Mesothelial cell of epicardium (in vitro differentiated cells): ENCODE measurements around the gene USP3. TPM values are rescaled to one million over a fixed set of nuclear protein-coding genes. Genes with fewer than 3 reads are reported as not detected.

Source experiments
- DNase-seq, 2 experiments: peaks; one replicate each; pipeline ENCODE4 v3.0.0; 2021; ENCODE audit warnings: low spot score in 2 of 2; ENCODE audit not compliant: unreplicated experiment in 2 of 2
- H3K27ac Mint-ChIP-seq: 2 replicates; pipeline ENCODE4 v1.8.0; 2021; ENCODE audit warnings: mixed read lengths
- H3K27me3 Mint-ChIP-seq: 2 replicates; pipeline ENCODE4 v1.8.0; 2021; ENCODE audit warnings: low read depth, mixed read lengths
- H3K36me3 Mint-ChIP-seq: 2 replicates; pipeline ENCODE4 v1.8.0; 2021; ENCODE audit warnings: mixed read lengths
- H3K4me1 Mint-ChIP-seq: 2 replicates; pipeline ENCODE4 v1.8.0; 2021; ENCODE audit warnings: mixed read lengths
- H3K4me3 Mint-ChIP-seq: 2 replicates; pipeline ENCODE4 v1.8.0; 2021; ENCODE audit warnings: mild to moderate bottlenecking, moderate library complexity, mixed read lengths
- H3K9me3 Mint-ChIP-seq: 2 replicates; pipeline ENCODE4 v1.8.0; 2021; ENCODE audit warnings: mixed read lengths
- CTCF ChIP-seq: fragments of 200-600 bp; sonication (generic); IDR thresholded peaks from one replicate; pipeline ENCODE4 v1.5.0; 2021; ENCODE audit warnings: antibody characterized with exemption; ENCODE audit not compliant: unreplicated experiment
- total RNA-seq: library from RNA; stranded (reverse); gene quantifications from 3 replicates; pipeline ENCODE4 v1.2.1, GENCODE V29; 2021

The USP3 gene
- total RNA-seq, 1 donor from 2014 or later = 72.7 TPM

DNA sequence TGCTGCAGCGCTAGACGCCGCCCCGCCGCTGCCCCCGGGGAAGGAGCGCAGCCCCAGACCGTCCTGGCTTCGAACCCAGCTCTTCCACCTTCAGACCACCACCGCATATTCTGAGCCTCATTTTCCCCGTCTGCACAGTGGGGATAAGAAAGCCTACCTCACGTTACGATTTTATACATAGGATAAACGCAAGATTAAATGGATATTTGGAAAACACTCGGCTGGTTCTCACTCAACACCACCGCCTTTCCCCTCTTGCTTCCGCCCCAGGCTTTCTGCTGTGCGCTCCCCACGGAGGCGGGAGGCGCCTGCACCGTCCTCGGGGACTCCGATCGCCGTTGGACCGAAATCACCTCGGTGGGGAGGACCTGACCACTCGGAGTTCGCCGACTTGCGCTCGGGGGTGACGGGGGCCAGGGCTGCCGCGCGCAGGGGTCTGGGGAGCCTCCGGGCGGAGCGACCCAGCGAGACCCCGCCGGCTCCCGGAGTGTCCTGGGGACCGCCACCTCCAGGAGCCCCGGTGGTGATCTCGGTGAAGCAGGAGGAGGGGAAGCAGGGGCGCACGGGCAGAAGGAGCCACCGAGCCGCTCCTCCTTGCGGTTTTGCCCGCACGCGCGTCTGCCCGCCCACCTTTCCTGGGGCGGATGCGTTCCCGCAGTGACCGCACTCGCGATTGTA lies 96.8 kb downstream of the USP3 start:
- H3K27me3 Mint-ChIP-seq = peaks cover 37% of the 10 kb centered on the region
- no peak for TF ChIP-seq CTCF
- peak in 1 of 2 experiments; percentile 56 for DNase-seq
- no peaks in the 10 kb centered on the region for H3K9me3 Mint-ChIP-seq
- H3K4me3 Mint-ChIP-seq = peak overlapping the region; percentile 87
- H3K4me1 Mint-ChIP-seq = peaks cover 17% of the 10 kb centered on the region
- no peaks in the 10 kb centered on the region for H3K36me3 Mint-ChIP-seq
- H3K27ac Mint-ChIP-seq = peak overlapping the region; percentile 69

- DNase-seq = no peak
- H3K27ac Mint-ChIP-seq = no peak overlapping the region
- H3K4me3 Mint-ChIP-seq = peak overlapping the region; percentile 87
- peaks cover 16% of the 10 kb centered on the region for H3K4me1 Mint-ChIP-seq
- no peak for TF ChIP-seq CTCF
- H3K36me3 Mint-ChIP-seq = no peaks in the 10 kb centered on the region
- H3K9me3 Mint-ChIP-seq = no peaks in the 10 kb centered on the region
- peaks cover 43% of the 10 kb centered on the region for H3K27me3 Mint-ChIP-seq
These were observed 97.4 kb downstream of the USP3 start for GRCh38 chr15:63601704-63602185.

DNA sequence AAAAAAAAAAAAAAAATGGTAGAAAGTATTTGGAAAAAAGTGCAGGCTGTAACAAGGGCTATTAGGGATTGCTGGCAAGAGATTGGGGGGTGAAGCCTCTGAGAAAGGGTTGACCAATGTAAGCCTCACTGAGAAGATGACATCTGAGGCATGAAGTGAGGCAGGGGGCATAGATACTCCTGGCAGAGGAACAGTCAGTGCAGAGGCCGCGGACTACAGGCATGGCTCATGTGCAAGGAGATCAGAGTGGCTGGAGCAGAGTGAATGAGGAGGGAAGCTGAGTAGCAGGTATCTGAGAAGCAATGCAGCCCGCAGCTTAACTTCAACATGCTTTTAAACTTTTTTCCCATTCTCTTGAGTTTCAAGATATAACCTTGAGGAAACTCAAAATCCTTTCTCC lies 98.2 kb downstream of the USP3 start:
- Mint-ChIP-seq H3K4me3 (peak overlapping the region; percentile 30), H3K4me1 (peaks cover 11% of the 10 kb centered on the region), H3K27me3 (peaks cover 48% of the 10 kb centered on the region), H3K27ac (no peak overlapping the region), H3K9me3 (no peaks in the 10 kb centered on the region), H3K36me3 (peaks cover 4% of the 10 kb centered on the region)
- no peak for TF ChIP-seq CTCF
- no peak for DNase-seq

DNA sequence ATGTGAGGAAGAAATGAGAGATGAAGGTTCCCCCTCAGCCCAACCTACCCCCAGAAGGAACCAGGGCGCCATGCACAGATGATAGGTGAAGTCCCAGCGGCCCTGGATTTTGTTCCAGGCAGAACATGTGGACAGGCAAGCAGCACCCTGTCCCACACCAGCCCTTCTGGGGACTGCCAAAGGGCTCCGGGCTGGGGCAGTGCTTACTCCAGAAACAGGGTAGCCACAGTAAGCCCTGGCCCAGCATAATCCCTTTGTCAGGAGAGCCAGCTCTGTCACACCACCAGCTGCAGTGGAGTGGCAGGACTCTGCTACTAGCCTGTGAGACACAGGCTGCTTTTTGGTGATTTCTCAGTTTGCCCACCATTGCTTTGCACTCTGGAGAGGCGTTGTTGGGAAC lies 99.1 kb downstream of the USP3 start:
- H3K4me3 Mint-ChIP-seq = no peak overlapping the region
- H3K36me3 Mint-ChIP-seq = peaks cover 11% of the 10 kb centered on the region
- H3K4me1 Mint-ChIP-seq = peaks cover 11% of the 10 kb centered on the region
- TF ChIP-seq CTCF = no peak
- H3K27ac Mint-ChIP-seq = no peak overlapping the region
- peaks cover 56% of the 10 kb centered on the region for H3K27me3 Mint-ChIP-seq
- DNase-seq = no peak
- no peaks in the 10 kb centered on the region for H3K9me3 Mint-ChIP-seq

DNA sequence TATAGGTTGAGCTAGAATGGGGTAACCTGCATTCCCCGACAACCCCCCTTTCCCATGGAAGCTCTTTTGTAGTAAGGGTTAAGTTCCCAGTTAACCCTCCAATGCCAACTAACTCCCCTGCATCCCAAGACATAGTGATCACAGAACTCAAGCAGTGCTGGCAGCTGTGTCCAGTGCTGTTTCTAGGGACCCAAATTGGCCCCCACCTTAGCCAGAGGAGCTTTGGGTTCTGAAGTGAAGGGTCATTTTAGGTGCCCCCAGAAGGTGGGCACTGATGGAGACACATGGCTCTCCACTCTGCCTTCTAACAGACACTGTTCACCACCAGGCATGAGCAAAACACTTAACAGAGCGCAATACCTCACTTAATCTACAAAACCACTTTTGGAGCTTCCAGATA lies 99.9 kb downstream of the USP3 start:
- Mint-ChIP-seq H3K4me1 (peaks cover 11% of the 10 kb centered on the region), H3K36me3 (peaks cover 16% of the 10 kb centered on the region), H3K27me3 (peaks cover 59% of the 10 kb centered on the region), H3K4me3 (no peak overlapping the region), H3K9me3 (no peaks in the 10 kb centered on the region), H3K27ac (no peak overlapping the region)
- no peak for TF ChIP-seq CTCF
- DNase-seq = no peak

- Mint-ChIP-seq H3K9me3 (no peaks in the 10 kb centered on the region), H3K36me3 (peaks cover 16% of the 10 kb centered on the region), H3K27ac (no peak overlapping the region), H3K4me3 (no peak overlapping the region), H3K4me1 (peaks cover 8% of the 10 kb centered on the region), H3K27me3 (peaks cover 60% of the 10 kb centered on the region)
- TF ChIP-seq CTCF = no peak
- DNase-seq = no peak
These were observed 100.6 kb downstream of the USP3 start for GRCh38 chr15:63605036-63605435.
